A549 (cell line): ENCODE data around the gene GRID1.

ENCODE experiments used
- KDM1A ChIP-seq: fragments of 200-600 bp; sonication (generic); IDR thresholded peaks from 2 replicates; pipeline ENCODE4 v1.6.1; 2016; ENCODE audit warnings: low read depth, mild to moderate bottlenecking
- MAFK ChIP-seq: fragments of 450-650 bp; IDR thresholded peaks from 2 replicates; pipeline ENCODE4 v1.6.1; 2014; ENCODE audit not compliant: partially characterized antibody
- NPAS2 ChIP-seq: fragments of 250-450 bp; sonication (Bioruptor Pico); IDR thresholded peaks from 2 replicates; pipeline ENCODE4 v1.8.0; 2022; ENCODE audit warnings: mild to moderate bottlenecking, moderate library complexity, borderline replicate concordance
- PHF8 ChIP-seq: fragments of 200-600 bp; sonication (generic); IDR thresholded peaks from 2 replicates; pipeline ENCODE4 v1.6.1; 2016; ENCODE audit warnings: low read depth, mild to moderate bottlenecking, antibody characterized with exemption, moderate library complexity, borderline replicate concordance
- POLR2A ChIP-seq: IDR thresholded peaks from 2 replicates; pipeline ENCODE4 v1.6.1; 2012; ENCODE audit warnings: mild to moderate bottlenecking, low read length
- RAD21 ChIP-seq, 2 experiments: fragments of >200 bp in 1 of 2; sonication (Bioruptor Twin) in 1 of 2; formaldehyde crosslinking in 1 of 2; IDR thresholded peaks in 1 of 2; conservative IDR thresholded peaks in 1 of 2; 2 replicates in 1 of 2; 3 replicates in 1 of 2; pipeline ENCODE4 v1.6.1; 2012 to 2018; ENCODE audit warnings: inconsistent platforms in 1 of 2
- TF ChIP-seq, protein P1 (sequence below): fragments of >200 bp; sonication (Bioruptor Twin); formaldehyde crosslinking; IDR thresholded peaks from 3 replicates; pipeline ENCODE4 v1.5.1; 2016
- TF ChIP-seq, protein P2 (sequence below): IDR thresholded peaks from 2 replicates; pipeline ENCODE4 v1.6.1; 2012
- TF ChIP-seq, protein P3 (sequence below): fragments of 450-650 bp; IDR thresholded peaks from 2 replicates; pipeline ENCODE4 v1.6.1; 2014; ENCODE audit warnings: antibody characterized with exemption
- TF ChIP-seq, protein P4 (sequence below): fragments of 200-600 bp; sonication (generic); IDR thresholded peaks from 2 replicates; pipeline ENCODE4 v1.6.1; 2016; ENCODE audit warnings: antibody characterized with exemption, mild to moderate bottlenecking, moderate library complexity

DNA sequence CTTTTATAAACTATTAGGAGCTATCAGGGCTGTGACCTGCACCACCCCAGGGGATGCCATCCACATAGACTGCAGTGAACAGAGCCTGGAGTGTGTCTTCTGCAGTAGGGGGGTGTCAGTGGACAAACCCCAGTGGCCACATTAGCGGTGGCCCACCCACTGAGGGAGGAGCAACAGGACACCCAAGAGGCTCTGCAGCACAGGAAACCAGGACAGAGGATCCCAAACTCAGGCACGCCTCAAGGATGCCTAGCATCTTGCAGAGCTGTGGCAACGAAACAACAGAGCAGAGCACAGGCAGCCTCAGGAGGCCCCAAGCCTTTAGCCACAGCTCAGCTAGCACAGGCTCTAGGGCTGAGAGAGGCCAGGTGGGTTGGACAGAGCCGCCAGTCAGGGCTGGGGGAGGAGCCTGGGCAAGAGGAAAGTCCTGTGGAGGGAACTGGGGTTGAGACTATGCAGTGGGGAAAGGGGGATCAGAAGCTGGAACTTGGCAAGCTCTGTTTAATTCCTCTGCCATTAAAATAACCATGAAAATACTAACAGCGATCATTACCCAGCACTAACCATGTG is 53.8 kb downstream of the GRID1 start:
- TF ChIP-seq, protein P1, sequence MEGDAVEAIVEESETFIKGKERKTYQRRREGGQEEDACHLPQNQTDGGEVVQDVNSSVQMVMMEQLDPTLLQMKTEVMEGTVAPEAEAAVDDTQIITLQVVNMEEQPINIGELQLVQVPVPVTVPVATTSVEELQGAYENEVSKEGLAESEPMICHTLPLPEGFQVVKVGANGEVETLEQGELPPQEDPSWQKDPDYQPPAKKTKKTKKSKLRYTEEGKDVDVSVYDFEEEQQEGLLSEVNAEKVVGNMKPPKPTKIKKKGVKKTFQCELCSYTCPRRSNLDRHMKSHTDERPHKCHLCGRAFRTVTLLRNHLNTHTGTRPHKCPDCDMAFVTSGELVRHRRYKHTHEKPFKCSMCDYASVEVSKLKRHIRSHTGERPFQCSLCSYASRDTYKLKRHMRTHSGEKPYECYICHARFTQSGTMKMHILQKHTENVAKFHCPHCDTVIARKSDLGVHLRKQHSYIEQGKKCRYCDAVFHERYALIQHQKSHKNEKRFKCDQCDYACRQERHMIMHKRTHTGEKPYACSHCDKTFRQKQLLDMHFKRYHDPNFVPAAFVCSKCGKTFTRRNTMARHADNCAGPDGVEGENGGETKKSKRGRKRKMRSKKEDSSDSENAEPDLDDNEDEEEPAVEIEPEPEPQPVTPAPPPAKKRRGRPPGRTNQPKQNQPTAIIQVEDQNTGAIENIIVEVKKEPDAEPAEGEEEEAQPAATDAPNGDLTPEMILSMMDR = no peak
- TF ChIP-seq, protein P2, sequence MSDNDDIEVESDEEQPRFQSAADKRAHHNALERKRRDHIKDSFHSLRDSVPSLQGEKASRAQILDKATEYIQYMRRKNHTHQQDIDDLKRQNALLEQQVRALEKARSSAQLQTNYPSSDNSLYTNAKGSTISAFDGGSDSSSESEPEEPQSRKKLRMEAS = no peak
- TF ChIP-seq RAD21 (conservative IDR thresholded peaks at IDR 0.05 in 1 of 2, IDR thresholded peaks at IDR 0.05 in 1 of 2) (no peak), POLR2A (no peak), PHF8 (no peak), MAFK (no peak), NPAS2 (CRISPR knock-in tag) (no peak), KDM1A (no peak)
- TF ChIP-seq, protein P3, sequence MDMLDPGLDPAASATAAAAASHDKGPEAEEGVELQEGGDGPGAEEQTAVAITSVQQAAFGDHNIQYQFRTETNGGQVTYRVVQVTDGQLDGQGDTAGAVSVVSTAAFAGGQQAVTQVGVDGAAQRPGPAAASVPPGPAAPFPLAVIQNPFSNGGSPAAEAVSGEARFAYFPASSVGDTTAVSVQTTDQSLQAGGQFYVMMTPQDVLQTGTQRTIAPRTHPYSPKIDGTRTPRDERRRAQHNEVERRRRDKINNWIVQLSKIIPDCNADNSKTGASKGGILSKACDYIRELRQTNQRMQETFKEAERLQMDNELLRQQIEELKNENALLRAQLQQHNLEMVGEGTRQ = no peak
- TF ChIP-seq, protein P4, sequence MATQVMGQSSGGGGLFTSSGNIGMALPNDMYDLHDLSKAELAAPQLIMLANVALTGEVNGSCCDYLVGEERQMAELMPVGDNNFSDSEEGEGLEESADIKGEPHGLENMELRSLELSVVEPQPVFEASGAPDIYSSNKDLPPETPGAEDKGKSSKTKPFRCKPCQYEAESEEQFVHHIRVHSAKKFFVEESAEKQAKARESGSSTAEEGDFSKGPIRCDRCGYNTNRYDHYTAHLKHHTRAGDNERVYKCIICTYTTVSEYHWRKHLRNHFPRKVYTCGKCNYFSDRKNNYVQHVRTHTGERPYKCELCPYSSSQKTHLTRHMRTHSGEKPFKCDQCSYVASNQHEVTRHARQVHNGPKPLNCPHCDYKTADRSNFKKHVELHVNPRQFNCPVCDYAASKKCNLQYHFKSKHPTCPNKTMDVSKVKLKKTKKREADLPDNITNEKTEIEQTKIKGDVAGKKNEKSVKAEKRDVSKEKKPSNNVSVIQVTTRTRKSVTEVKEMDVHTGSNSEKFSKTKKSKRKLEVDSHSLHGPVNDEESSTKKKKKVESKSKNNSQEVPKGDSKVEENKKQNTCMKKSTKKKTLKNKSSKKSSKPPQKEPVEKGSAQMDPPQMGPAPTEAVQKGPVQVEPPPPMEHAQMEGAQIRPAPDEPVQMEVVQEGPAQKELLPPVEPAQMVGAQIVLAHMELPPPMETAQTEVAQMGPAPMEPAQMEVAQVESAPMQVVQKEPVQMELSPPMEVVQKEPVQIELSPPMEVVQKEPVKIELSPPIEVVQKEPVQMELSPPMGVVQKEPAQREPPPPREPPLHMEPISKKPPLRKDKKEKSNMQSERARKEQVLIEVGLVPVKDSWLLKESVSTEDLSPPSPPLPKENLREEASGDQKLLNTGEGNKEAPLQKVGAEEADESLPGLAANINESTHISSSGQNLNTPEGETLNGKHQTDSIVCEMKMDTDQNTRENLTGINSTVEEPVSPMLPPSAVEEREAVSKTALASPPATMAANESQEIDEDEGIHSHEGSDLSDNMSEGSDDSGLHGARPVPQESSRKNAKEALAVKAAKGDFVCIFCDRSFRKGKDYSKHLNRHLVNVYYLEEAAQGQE = no peak
